Pulmonary artery endothelial cell (primary cell): ENCODE results near the gene SEPTIN11. TPM values are rescaled to one million over a fixed set of nuclear protein-coding genes. Genes with fewer than 3 reads are reported as not detected.

Experiments
- DNase-seq: peaks from one replicate; pipeline ENCODE4 v3.0.0-alpha.2; 2011; ENCODE audit warnings: low read depth, low spot score
- total RNA-seq: library from RNA; depleted of rRNA; stranded (reverse); fragments of >200 nt; gene quantifications from 2 replicates; pipeline ENCODE4 v1.2.3, GENCODE V29; 2014

SEPTIN11 gene
- total RNA-seq, result 163 and 206 TPM in 2 replicates

- DNase-seq, result peak; percentile 80
Measured at GRCh38 chr4:76949276-76950051, at the start of gene SEPTIN11. TSS of gene SEPTIN11 (plus strand) at chr4:76949752. CDS start at chr4:76949904, 152 bp downstream.

DNA sequence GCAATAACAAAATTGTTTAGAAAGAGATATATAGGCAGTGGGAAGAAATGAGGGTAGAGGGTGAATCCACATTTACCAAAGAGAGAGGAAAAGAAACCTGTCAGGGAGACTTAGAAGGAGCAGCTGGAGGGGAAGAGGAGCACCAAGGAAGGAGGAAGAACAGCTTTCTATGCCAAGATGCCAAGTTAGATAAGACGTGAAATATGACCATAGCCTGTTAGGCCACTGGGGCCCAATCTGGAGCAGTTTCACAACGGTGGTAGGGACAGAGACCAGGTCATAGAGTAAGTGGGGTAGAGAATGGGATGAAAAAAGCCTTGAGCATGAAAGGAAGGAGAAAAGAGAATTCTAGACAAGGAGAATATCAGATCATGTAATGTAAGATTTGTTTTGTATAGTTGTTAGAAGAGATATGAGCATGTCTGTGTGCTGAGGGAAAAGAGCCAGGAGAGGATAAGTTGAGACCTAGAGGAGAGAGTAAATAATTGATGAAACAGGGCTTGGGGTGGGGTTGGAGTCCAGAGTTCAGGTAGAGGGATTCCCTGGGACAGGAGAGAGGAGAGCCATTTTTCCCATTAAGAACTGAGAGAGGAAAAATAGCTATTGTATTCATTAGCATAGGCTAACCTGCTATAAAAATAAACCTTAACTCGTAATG lies 47.2 kb upstream of the SEPTIN11 start:
- no peak for DNase-seq

GRCh38 chr4:76904646-76905190 lies 44.8 kb upstream of the SEPTIN11 start:
- no peak for DNase-seq

DNA sequence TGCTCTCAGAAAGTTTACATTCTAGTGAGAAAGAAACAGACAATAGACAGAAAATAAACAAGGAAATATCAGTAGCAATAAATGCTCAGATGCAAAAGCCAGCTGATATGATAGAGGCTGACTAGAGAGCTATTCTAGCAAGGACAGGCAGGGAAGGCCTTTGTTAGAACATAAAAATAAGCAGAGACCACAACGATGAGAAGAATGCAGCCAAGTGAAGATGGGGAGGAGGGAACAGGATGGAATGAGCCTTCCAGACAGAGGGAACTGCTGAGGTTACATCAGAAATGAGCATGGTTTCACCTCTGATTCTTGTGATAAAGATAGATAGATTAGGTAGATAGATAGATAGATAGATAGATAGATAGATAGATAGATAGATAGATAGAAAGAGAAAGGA lies 44.0 kb upstream of the SEPTIN11 start:
- no peak for DNase-seq

DNA sequence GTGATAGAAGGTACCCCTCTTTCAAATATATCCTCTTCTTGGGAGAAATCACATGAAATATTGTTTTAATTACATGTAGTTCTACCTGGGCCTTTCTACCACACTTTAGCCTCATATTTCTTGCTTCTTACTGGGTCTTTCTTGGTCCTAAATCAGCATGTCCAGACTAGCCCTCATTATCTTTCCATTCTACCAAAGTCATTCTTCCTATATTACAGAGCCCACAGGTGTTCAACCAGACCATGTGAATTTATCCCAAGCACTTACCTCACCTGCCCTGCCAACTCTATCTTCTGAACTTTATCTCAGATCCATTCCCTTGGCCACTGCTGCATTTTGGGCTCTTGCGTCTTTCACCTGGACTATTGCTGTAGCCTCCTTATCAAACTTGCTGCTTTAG lies 39.8 kb upstream of the SEPTIN11 start:
- no peak for DNase-seq

GRCh38 chr4:76920715-76921114 lies 28.8 kb upstream of the SEPTIN11 start:
- no peak for DNase-seq

GRCh38 chr4:76923619-76924357 lies 25.8 kb upstream of the SEPTIN11 start:
- DNase-seq, result no peak

- DNase-seq, result no peak
Measured at GRCh38 chr4:76926841-76927240, 22.7 kb upstream of the SEPTIN11 start.

- DNase-seq, result no peak
Measured at GRCh38 chr4:76930685-76931084, 18.9 kb upstream of the SEPTIN11 start.

DNA sequence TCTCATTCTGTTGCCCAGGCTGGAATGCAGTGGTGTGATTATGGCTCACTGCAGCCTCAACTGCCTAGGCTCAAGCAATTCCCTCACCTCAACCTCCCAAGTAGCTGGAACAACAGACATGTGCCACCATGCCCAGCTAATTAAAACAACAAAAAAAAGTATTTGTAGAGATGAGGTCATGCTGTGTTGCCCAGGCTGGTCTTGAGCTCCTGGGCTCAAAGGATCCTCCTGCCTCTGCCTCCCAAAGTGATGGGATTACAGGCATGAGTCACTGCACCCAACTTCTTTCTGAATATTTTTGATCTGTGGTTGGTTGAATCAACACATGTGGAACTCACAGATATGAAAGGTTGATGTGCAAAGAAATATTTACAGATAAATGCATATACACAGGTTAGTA lies 18.5 kb upstream of the SEPTIN11 start:
- no peak for DNase-seq

DNA sequence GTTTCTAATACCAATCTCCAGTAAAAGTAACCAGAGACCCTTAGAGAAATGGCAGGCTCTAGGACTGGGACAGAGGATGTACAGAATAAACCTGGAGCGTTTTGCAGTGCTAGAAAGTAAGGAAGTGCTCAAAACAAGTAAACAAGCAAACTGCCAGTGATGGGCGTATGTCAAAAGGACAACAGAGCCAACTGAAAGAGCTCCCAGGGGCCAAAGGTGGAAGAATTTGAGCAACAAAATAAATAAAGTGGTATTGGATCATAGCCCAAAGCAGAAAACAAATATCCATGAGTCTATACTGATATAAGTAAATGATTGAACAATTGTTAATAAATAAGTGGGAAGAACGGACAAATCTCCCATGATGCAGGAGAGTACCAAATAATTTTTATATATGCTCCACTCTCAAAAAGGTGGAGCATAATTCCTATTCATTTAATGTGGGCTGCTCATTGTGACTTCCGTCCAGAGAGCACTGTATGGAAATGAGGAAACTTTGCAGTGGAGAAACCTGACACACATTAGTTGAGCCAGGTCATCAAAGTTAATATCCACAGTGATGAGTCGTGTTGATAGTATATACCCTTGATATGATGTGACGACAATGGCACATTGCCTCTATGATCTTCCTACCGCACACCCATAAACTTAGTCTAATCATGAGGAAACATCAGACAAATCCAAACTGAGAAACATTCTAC lies 17.8 kb upstream of the SEPTIN11 start:
- DNase-seq, result no peak

DNA sequence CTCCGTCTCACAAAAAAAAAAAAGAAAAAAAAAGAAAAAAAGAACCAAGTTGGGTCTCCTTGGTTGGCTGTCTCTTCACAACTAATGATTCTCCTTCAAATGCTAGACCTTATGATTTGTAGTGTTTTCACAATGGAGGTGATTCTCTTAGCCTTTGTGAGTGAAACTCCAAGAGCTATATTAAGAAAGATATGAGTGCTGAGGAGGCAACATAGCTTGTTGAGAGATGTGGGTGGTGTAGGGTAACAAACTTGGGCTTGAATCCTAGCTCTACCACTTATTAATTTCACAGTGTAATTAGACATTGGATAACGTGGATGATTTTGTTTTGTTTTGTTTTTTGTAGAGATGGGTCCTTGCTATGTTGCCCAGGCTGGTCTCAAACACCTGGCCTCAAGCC lies 10.4 kb upstream of the SEPTIN11 start:
- DNase-seq, result no peak

- DNase-seq, result no peak
Measured at GRCh38 chr4:76943129-76943620, 6.4 kb upstream of the SEPTIN11 start.

- no peak for DNase-seq
Measured at GRCh38 chr4:76943790-76944189, 5.8 kb upstream of the SEPTIN11 start.

DNA sequence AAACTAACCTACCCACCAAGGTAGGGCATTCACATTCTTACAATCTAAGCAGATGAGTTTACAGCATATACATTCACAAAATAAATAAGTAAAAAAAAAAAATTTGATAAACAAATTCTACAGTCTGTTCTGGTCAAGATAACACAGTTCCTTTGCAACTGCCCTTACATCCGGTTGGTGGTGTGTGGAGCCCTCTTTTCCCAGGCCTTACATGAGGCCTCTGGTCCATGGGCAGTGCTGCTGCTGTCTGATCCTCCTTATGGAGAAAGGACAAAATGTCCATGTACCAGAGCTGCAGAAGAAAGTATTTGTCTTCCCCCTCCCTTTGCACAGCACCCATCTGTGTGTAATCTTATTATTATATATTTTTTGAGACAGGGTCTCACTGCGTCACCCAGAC lies 2.2 kb upstream of the SEPTIN11 start:
- no peak for DNase-seq

DNA sequence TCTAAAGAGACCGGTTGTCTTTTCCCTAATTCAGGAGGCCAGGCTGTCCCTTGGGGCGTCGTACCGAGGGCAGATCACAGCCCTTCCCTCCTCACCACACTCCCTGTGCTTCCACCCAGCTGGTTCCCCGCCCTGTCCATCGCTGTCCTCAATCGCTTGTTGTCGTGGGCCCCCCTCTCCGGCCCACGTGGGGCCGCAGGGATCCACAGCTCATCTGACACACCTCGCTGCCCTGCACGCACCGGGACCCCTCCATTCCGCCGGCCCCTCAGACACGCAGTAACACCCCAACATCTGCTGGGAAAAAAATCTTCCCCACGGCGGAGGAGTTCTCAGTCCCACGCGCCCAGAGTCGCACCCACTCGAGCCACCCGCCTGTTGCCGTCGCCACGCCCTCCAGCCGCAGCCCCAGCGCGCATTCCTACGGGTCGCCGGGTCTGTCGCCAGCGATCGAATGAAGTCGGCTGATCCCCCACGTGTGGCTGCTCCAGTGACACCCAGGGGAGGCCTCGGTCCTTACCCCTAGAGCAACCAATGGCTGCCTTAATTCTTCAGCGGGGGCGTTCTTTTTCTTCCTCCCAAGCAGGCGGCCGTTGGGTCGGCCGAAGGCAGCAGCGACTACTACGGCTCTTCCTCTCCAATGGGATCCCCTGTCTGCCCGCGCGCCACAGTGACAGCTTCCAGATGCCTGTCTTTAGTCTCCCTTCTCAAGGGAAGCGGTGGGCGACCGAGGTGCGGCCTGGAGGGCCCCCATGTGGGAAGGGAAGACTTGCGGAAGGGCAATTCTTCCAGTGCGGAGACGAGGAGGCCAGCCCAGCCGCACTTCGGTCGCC lies 893 bp upstream of the SEPTIN11 start:
- DNase-seq, result no peak

DNA sequence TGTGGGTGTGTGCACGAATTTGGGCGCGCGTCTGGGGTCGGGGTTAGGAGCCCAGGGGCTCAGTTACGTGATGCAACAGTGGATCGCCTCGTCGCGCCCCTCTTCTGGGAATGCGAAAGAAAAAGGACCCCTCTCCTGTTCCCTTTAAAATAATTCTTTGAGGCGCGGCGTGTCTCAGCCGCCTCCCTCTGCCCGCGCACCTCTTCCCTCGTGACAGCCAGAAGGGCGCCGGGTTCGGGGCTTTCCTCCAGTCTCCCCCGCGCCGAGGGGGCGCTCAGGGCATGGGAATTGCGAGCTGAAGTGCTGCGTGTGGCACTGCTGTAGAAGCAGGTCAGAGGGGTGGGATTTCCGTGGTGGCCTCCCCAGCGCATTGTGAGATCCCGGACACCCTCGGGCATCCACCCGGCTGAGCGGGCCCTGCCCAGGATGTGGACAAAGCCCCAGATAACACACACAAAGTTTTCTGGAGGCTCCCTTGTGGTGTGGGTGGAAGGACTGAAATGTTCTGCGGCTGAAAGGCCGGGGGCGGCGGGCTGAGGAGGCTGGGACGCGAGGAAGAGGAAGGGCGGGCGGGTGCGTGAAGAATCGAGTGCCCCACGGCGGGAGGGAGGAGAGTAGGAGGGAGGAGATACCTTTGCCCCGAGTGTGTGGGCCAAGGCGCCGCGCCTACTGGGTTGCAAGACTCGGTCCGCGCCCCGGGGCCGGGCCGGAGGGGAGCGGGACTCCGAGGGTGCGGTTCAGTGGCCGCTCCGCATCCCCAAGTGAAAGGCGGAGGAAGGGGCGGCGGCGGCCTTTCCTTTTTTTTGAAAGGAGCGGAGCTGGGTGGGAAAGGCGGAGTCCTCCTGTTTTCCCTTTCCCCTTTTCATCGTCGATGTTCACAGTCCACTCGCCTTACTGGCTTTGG lies 752 bp downstream of the SEPTIN11 start:
- DNase-seq, result no peak

DNA sequence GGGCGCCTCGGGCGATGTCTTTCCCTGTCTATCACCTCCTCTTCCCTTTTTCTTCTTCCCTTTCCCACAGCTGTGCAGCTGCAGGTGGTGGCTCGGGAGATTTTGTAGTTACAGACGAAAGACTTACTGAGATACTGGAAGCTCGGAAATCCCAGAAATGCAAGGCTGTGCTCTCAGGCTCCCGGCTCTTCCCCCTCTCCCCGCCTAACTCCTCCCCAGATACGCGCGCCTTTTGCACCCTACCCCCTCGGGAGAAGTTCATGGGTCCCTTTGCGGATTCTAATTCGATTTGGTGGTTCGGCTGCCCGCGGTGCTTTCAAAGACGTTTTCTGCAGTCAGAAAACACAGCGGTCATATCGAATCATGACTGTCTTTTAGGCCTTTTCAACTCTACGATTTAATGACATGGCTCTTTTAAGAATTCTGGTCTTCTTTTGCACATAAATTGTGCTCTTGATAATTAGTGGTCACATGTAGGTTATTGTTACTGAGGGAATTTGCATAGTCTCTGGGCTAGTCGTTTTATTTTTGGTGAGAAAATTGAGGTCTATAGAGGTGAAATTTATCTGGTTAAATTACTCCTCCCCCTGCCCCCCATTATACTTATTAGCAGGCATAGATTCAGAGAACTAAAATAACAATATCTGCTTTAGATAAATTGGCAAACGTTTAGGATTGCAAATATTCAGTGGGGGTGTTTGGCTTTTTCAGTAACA lies 1.6 kb downstream of the SEPTIN11 start:
- no peak for DNase-seq

DNA sequence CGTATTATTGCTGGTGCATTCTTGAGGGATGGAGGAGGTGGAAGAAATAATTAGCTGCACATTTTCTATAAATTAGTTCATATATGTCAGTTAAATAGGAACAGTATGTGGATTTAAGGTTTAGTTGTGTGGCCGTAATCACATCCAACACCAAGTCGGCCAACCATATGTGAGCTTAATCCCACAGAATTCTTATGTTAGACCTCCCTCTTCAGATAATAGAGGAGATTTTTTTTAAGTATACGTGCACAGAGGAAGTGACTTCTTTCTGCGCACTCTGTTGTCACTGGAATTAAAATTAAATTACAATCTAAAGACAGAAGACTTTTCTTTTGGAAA lies 2.1 kb downstream of the SEPTIN11 start:
- DNase-seq, result no peak
